CD4-positive, CD25-positive, alpha-beta regulatory T cell (primary cell): ENCODE measurements around the gene VSTM2B. TPM values are rescaled to one million over a fixed set of nuclear protein-coding genes. Genes with fewer than 3 reads are reported as not detected.

Experiments used
- ATAC-seq, 2 donors: fragments of 150-1000 bp; cut with Tn5 transposase; one replicate each; pipeline ENCODE4 v1.10.0; 2021; ENCODE audit warnings: low read depth in 2 of 2, moderate number of reproducible peaks in 2 of 2, moderate library complexity in 1 of 2
- DNase-seq, 3 donors: peaks; one replicate each; pipeline versions ENCODE4 v3.0.0 to v3.0.0-alpha.2; 2012 to 2022; ENCODE audit warnings: mixed read lengths in 1 of 3
- H3K27ac ChIP-seq: one replicate; pipeline ENCODE4 v1.7.0; 2013; ENCODE audit warnings: mild to moderate bottlenecking, low read length; ENCODE audit not compliant: insufficient read depth, poor library complexity, severe bottlenecking
- H3K27me3 ChIP-seq: one replicate; pipeline ENCODE4 v1.7.0; 2013; ENCODE audit warnings: low read length; ENCODE audit not compliant: control insufficient read depth, insufficient read depth
- H3K36me3 ChIP-seq: one replicate; pipeline ENCODE4 v1.7.0; 2013; ENCODE audit warnings: mild to moderate bottlenecking, low read length, moderate library complexity; ENCODE audit not compliant: control insufficient read depth, insufficient read depth
- H3K4me1 ChIP-seq: 2 replicates; pipeline ENCODE4 v1.7.0; 2013; ENCODE audit warnings: mild to moderate bottlenecking, low read length; ENCODE audit not compliant: insufficient read depth, control insufficient read depth, poor library complexity, severe bottlenecking
- H3K4me3 ChIP-seq: one replicate; pipeline ENCODE4 v1.7.0; 2013; ENCODE audit warnings: low read depth, mild to moderate bottlenecking, low read length, moderate library complexity
- H3K9me3 ChIP-seq, 2 experiments: 1 replicate in 1 of 2; 2 replicates in 1 of 2; pipeline ENCODE4 v1.7.0; 2013; ENCODE audit warnings: low read length in 2 of 2, mild to moderate bottlenecking in 1 of 2, moderate library complexity in 1 of 2; ENCODE audit not compliant: control insufficient read depth in 2 of 2
- H3K27ac Mint-ChIP-seq, 3 donors: one replicate each; pipeline ENCODE4 v1.8.0; 2020 to 2022; ENCODE audit warnings: mild to moderate bottlenecking in 3 of 3, mixed read lengths in 3 of 3, moderate library complexity in 2 of 3
- H3K27me3 Mint-ChIP-seq: one replicate; pipeline ENCODE4 v1.8.0; 2022; ENCODE audit warnings: mild to moderate bottlenecking, mixed read lengths
- H3K36me3 Mint-ChIP-seq: one replicate; pipeline ENCODE4 v1.8.0; 2020; ENCODE audit warnings: mixed read lengths
- H3K4me1 Mint-ChIP-seq, 4 donors: one replicate each; pipeline ENCODE4 v1.8.0; 2020 to 2022; ENCODE audit warnings: mixed read lengths in 4 of 4, mild to moderate bottlenecking in 1 of 4
- H3K4me3 Mint-ChIP-seq, 4 donors: one replicate each; pipeline ENCODE4 v1.8.0; 2020 to 2022; ENCODE audit warnings: mild to moderate bottlenecking in 4 of 4, mixed read lengths in 4 of 4, moderate library complexity in 3 of 4
- H3K9me3 Mint-ChIP-seq, 7 donors: one replicate each; pipeline ENCODE4 v1.8.0; 2020 to 2022; ENCODE audit warnings: mixed read lengths in 7 of 7, mild to moderate bottlenecking in 3 of 7, moderate library complexity in 2 of 7
- polyA plus RNA-seq, 4 donors: library from polyadenylated mRNA; unstranded; fragments of 300-500 nt; fragmentation: Illumina TruSeq; gene quantifications; one replicate each; pipeline ENCODE4 v1.2.3, GENCODE V29; 2021
- total RNA-seq: library from RNA; stranded (reverse); gene quantifications from one replicate; pipeline ENCODE4 v1.2.3, GENCODE V29; 2022

VSTM2B gene
- total and polyA plus RNA-seq, 5 donors from 2014 or later = not detected

- H3K27ac Mint-ChIP-seq = no peak overlapping the region
- Histone ChIP-seq H3K4me1 (no peaks in the 10 kb centered on the region), H3K36me3 (no peaks in the 10 kb centered on the region), H3K9me3 (no peaks in the 10 kb centered on the region), H3K4me3 (no peak overlapping the region), H3K27ac (no peak overlapping the region), H3K27me3 (peaks cover 8% of the 10 kb centered on the region)
- DNase-seq (no peak), ATAC-seq (no peak)
- peaks cover 28% of the 10 kb centered on the region for H3K27me3 Mint-ChIP-seq
- H3K36me3 Mint-ChIP-seq = no peaks in the 10 kb centered on the region
- peaks cover 0 to 8% (median 3%) of the 10 kb centered on the region in 7 donors for H3K9me3 Mint-ChIP-seq
- no peak overlapping the region for H3K4me3 Mint-ChIP-seq
- no peaks in the 10 kb centered on the region for H3K4me1 Mint-ChIP-seq
Observed at GRCh38 chr19:29535984-29536508, 10.3 kb downstream of the VSTM2B start.

- ATAC-seq (no peak), DNase-seq (no peak)
- Mint-ChIP-seq H3K9me3 (peaks cover 0 to 8% (median 3%) of the 10 kb centered on the region in 7 donors), H3K4me1 (no peaks in the 10 kb centered on the region), H3K27me3 (peaks cover 19% of the 10 kb centered on the region), H3K36me3 (no peaks in the 10 kb centered on the region), H3K27ac (no peak overlapping the region), H3K4me3 (no peak overlapping the region)
- H3K36me3 ChIP-seq = no peaks in the 10 kb centered on the region
- peaks cover 7% of the 10 kb centered on the region for H3K27me3 ChIP-seq
- no peaks in the 10 kb centered on the region for H3K4me1 ChIP-seq
- H3K27ac ChIP-seq = no peak overlapping the region
- H3K9me3 ChIP-seq = no peaks in the 10 kb centered on the region
- no peak overlapping the region for H3K4me3 ChIP-seq
Observed at GRCh38 chr19:29537181-29537580, 11.4 kb downstream of the VSTM2B start.

DNA sequence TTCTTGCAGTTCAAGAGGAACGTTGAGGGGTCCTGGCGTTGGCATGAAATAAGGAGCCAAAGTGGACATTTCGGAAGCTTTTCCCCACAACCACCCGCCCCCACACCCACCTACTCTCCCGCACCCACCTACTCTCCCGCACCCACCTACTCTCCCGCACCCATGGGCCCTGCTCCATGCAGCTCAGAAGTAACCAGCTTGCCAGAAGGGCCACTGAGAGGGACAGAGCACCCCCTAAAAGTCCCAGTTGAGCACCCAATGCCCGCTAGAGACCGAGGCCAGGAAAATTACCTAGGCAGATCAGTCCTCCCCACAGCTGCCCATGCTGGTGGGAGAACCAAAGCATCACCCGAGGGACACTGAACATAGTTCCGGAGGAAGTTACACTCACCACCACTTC lies 11.8 kb downstream of the VSTM2B start:
- Mint-ChIP-seq H3K4me3 (no peak overlapping the region), H3K27ac (no peak overlapping the region), H3K4me1 (no peaks in the 10 kb centered on the region), H3K27me3 (peaks cover 15% of the 10 kb centered on the region), H3K9me3 (peaks cover 0 to 8% (median 3%) of the 10 kb centered on the region in 7 donors), H3K36me3 (no peaks in the 10 kb centered on the region)
- Histone ChIP-seq H3K27me3 (peaks cover 3% of the 10 kb centered on the region), H3K4me1 (no peaks in the 10 kb centered on the region), H3K27ac (no peak overlapping the region), H3K36me3 (no peaks in the 10 kb centered on the region), H3K9me3 (no peaks in the 10 kb centered on the region), H3K4me3 (no peak overlapping the region)
- DNase-seq (no peak), ATAC-seq (no peak)

DNA sequence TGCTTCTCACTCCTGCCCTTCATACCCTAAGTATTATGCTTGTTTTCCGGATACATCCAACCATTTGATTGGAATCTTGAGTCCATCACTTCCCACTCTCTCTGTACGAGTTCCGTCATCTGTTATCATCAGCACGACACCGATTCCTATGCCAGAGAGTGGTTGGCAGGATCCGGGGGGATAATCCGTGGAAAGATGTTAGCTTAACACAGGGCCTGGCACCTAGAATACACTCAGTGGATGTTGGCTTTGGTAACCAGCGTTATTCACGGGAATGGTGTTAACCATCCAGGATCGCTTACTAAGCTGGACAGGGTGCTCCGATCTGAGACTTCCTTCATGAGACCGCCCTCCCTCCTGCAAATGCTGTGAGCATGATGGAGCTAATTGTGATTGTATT lies 12.4 kb downstream of the VSTM2B start:
- H3K27me3 Mint-ChIP-seq = peaks cover 10% of the 10 kb centered on the region
- ATAC-seq (no peak), DNase-seq (no peak)
- H3K27me3 ChIP-seq = no peaks in the 10 kb centered on the region
- no peak overlapping the region for H3K27ac Mint-ChIP-seq
- H3K4me1 Mint-ChIP-seq = no peaks in the 10 kb centered on the region
- H3K36me3 Mint-ChIP-seq = no peaks in the 10 kb centered on the region
- H3K4me1 ChIP-seq = no peaks in the 10 kb centered on the region
- H3K4me3 ChIP-seq = no peak overlapping the region
- H3K9me3 ChIP-seq = no peaks in the 10 kb centered on the region
- H3K27ac ChIP-seq = no peak overlapping the region
- H3K36me3 ChIP-seq = no peaks in the 10 kb centered on the region
- H3K9me3 Mint-ChIP-seq = peaks cover 0 to 8% (median 3%) of the 10 kb centered on the region in 7 donors
- H3K4me3 Mint-ChIP-seq = no peak overlapping the region

DNA sequence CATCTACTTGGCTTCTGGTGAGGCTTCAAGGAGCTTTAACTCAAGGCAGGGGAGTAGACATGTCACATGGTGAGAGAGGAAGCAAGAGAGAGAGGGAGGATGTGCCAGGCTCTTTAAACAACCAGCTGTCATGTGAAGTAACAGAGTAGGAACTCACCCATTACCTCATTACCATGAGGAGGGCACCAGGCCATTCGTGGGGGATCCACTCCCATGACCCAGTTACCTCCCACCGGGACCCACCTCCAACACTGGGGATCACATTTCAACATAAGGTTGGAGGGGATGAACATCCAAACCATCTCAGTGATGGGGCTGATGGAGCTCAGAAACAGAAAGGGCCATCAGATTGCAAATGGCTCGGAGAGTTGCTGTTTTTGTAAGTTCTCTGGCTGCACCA lies 12.9 kb downstream of the VSTM2B start:
- H3K4me3 Mint-ChIP-seq = no peak overlapping the region
- Histone ChIP-seq H3K9me3 (no peaks in the 10 kb centered on the region), H3K36me3 (no peaks in the 10 kb centered on the region), H3K27me3 (no peaks in the 10 kb centered on the region), H3K4me3 (no peak overlapping the region), H3K27ac (no peak overlapping the region), H3K4me1 (no peaks in the 10 kb centered on the region)
- H3K9me3 Mint-ChIP-seq = peaks cover 0 to 8% (median 3%) of the 10 kb centered on the region in 7 donors
- H3K27ac Mint-ChIP-seq = no peak overlapping the region
- no peaks in the 10 kb centered on the region for H3K4me1 Mint-ChIP-seq
- ATAC-seq = no peak
- no peak for DNase-seq
- H3K27me3 Mint-ChIP-seq = peaks cover 10% of the 10 kb centered on the region
- H3K36me3 Mint-ChIP-seq = no peaks in the 10 kb centered on the region

DNA sequence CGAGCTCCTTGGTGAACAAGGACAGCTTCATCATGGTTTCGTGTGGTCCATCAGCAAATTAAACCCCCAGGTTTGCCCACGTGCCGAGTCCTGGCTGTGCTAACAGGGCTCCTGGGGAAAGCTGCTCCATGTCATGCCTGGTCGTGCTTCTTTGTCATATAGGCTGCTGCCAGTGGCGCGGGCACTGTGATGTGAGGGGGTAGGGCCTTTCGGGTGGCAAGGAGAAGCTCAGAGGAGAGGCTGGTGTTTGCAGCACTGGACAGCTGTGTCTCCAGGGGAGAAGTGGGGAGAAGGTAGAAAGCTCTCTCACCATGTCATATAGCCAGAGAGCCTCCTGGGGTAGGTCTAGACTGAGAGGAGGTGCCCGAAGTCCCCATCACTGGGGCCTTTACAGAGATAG lies 13.3 kb downstream of the VSTM2B start:
- H3K27ac Mint-ChIP-seq = no peak overlapping the region
- H3K4me3 Mint-ChIP-seq = no peak overlapping the region
- peaks cover 0 to 8% (median 3%) of the 10 kb centered on the region in 7 donors for H3K9me3 Mint-ChIP-seq
- peaks cover 10% of the 10 kb centered on the region for H3K27me3 Mint-ChIP-seq
- Histone ChIP-seq H3K4me1 (no peaks in the 10 kb centered on the region), H3K9me3 (no peaks in the 10 kb centered on the region), H3K4me3 (no peak overlapping the region), H3K27ac (no peak overlapping the region), H3K36me3 (no peaks in the 10 kb centered on the region), H3K27me3 (no peaks in the 10 kb centered on the region)
- ATAC-seq = no peak
- H3K36me3 Mint-ChIP-seq = no peaks in the 10 kb centered on the region
- H3K4me1 Mint-ChIP-seq = no peaks in the 10 kb centered on the region
- DNase-seq = no peak

DNA sequence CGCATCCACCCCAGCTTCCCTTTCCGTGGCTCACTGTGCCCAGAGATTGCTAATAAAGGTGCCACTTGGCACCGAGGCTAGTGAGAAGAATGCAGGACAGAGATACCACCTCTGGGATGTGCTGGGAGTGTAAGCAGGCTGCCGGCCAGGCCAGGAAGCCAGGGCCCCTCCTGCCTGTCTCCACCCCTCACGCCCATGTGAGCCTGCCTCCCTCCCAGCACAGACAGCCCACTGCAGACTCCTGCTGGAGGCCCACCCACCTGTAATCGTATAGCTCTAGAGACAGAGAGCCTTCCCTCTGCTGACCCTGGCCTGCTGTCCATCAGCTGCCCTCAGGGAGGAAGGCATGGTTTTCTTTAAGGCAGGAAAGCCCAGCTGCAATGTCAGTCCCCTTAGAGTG lies 13.9 kb downstream of the VSTM2B start:
- ATAC-seq = no peak
- peaks cover 0 to 8% (median 2%) of the 10 kb centered on the region in 7 donors for H3K9me3 Mint-ChIP-seq
- Histone ChIP-seq H3K36me3 (no peaks in the 10 kb centered on the region), H3K4me1 (no peaks in the 10 kb centered on the region), H3K9me3 (no peaks in the 10 kb centered on the region), H3K27ac (no peak overlapping the region), H3K4me3 (no peak overlapping the region), H3K27me3 (no peaks in the 10 kb centered on the region)
- no peak overlapping the region for H3K27ac Mint-ChIP-seq
- H3K4me3 Mint-ChIP-seq = no peak overlapping the region
- no peak for DNase-seq
- no peaks in the 10 kb centered on the region for H3K36me3 Mint-ChIP-seq
- H3K4me1 Mint-ChIP-seq = no peaks in the 10 kb centered on the region
- H3K27me3 Mint-ChIP-seq = peaks cover 5% of the 10 kb centered on the region

GRCh38 chr19:29540114-29540513 lies 14.3 kb downstream of the VSTM2B start:
- Histone ChIP-seq H3K4me1 (no peaks in the 10 kb centered on the region), H3K27ac (no peak overlapping the region), H3K9me3 (no peaks in the 10 kb centered on the region), H3K36me3 (no peaks in the 10 kb centered on the region), H3K4me3 (no peak overlapping the region), H3K27me3 (no peaks in the 10 kb centered on the region)
- Mint-ChIP-seq H3K27me3 (peaks cover under 1% of the 10 kb centered on the region), H3K9me3 (peaks cover 0 to 7% (median 2%) of the 10 kb centered on the region in 7 donors), H3K4me3 (no peak overlapping the region), H3K27ac (no peak overlapping the region), H3K4me1 (no peaks in the 10 kb centered on the region), H3K36me3 (no peaks in the 10 kb centered on the region)
- ATAC-seq (no peak), DNase-seq (no peak)
